Liver (tissue), 9 donors: ENCODE results near the gene NDUFAF7. TPM values are rescaled to one million over a fixed set of nuclear protein-coding genes. Genes with fewer than 3 reads are reported as not detected.

ENCODE experiments used
- DNase-seq: peaks from one replicate; pipeline ENCODE4 v3.0.0-alpha.2; 2017; ENCODE audit warnings: low spot score
- H3K27ac ChIP-seq, 2 donors: one replicate each; pipeline ENCODE4 v1.7.0; 2013; ENCODE audit warnings: inconsistent platforms in 2 of 2, low read length in 2 of 2, control low read depth in 1 of 2, low read depth in 1 of 2, mild to moderate bottlenecking in 1 of 2
- H3K27me3 ChIP-seq, 4 donors: one replicate each; pipeline versions ENCODE4 v1.6.1 to v1.7.0; 2013; ENCODE audit warnings: low read length in 3 of 4, inconsistent platforms in 1 of 4, mild to moderate bottlenecking in 1 of 4, moderate library complexity in 1 of 4; ENCODE audit not compliant: control insufficient read depth in 4 of 4, insufficient read depth in 4 of 4
- H3K36me3 ChIP-seq, 4 donors: one replicate each; pipeline versions ENCODE4 v1.6.1 to v1.7.0; 2013; ENCODE audit warnings: low read length in 3 of 4, mild to moderate bottlenecking in 3 of 4, low read depth in 1 of 4, moderate library complexity in 1 of 4; ENCODE audit not compliant: control insufficient read depth in 4 of 4, insufficient read depth in 3 of 4
- H3K4me1 ChIP-seq, 4 donors: one replicate each; pipeline versions ENCODE4 v1.6.1 to v1.7.0; 2013; ENCODE audit warnings: low read length in 3 of 4, mild to moderate bottlenecking in 3 of 4, moderate library complexity in 1 of 4; ENCODE audit not compliant: control insufficient read depth in 4 of 4, insufficient read depth in 4 of 4
- H3K4me3 ChIP-seq, 3 donors: one replicate each; pipeline versions ENCODE4 v1.6.1 to v1.7.0; 2013; ENCODE audit warnings: low read length in 3 of 3, control low read depth in 1 of 3, low read depth in 1 of 3, mild to moderate bottlenecking in 1 of 3
- H3K9ac ChIP-seq, 2 donors: one replicate each; pipeline ENCODE4 v1.7.0; 2013; ENCODE audit warnings: low read length in 2 of 2, mild to moderate bottlenecking in 2 of 2, moderate library complexity in 2 of 2, control low read depth in 1 of 2, low read depth in 1 of 2
- H3K9me3 ChIP-seq, 4 donors: one replicate each; pipeline versions ENCODE4 v1.6.1 to v1.7.0; 2013; ENCODE audit warnings: low read length in 3 of 4; ENCODE audit not compliant: control insufficient read depth in 4 of 4
- EGR1 ChIP-seq, 2 donors: IDR thresholded peaks; 2 replicates each; pipeline ENCODE4 v1.6.1; 2016 to 2018; ENCODE audit warnings: antibody characterized with exemption in 2 of 2, low read depth in 2 of 2
- FOXA2 ChIP-seq: IDR thresholded peaks from 2 replicates; pipeline ENCODE4 v1.6.1; 2016; ENCODE audit warnings: antibody characterized with exemption
- GABPA ChIP-seq, 2 donors: IDR thresholded peaks in 1 of 2; conservative IDR thresholded peaks in 1 of 2; 2 replicates each; pipeline ENCODE4 v1.6.1; 2016; ENCODE audit warnings: antibody characterized with exemption in 2 of 2, mild to moderate bottlenecking in 1 of 2, moderate library complexity in 1 of 2
- JUND ChIP-seq, 2 donors: IDR thresholded peaks; 2 replicates each; pipeline ENCODE4 v1.6.1; 2016; ENCODE audit warnings: antibody characterized with exemption in 2 of 2
- RXRA ChIP-seq, 2 donors: IDR thresholded peaks; 2 replicates each; pipeline ENCODE4 v1.6.1; 2017 to 2018; ENCODE audit warnings: antibody characterized with exemption in 2 of 2, mild to moderate bottlenecking in 1 of 2
- SP1 ChIP-seq: IDR thresholded peaks from 2 replicates; pipeline ENCODE4 v1.6.1; 2018; ENCODE audit warnings: antibody characterized with exemption, mild to moderate bottlenecking
- TAF1 ChIP-seq: conservative IDR thresholded peaks from 2 replicates; pipeline ENCODE4 v1.6.1; 2016; ENCODE audit warnings: antibody characterized with exemption, mild to moderate bottlenecking
- YY1 ChIP-seq: IDR thresholded peaks from 2 replicates; pipeline ENCODE4 v1.6.1; 2016; ENCODE audit warnings: antibody characterized with exemption, mild to moderate bottlenecking
- WGBS: extraction: QIAGEN DNeasy Blood & Tissue Kit; methylation state at CpG from one replicate; pipeline ENCODE4 v1.1.7; 2013; 5-methylcytosine and 5-hydroxymethylcytosine counted together
- polyA plus RNA-seq, 2 donors: library from polyadenylated mRNA; stranded (reverse) in 1 of 2; unstranded in 1 of 2; fragments of 200-250 nt in 1 of 2; fragments of >200 nt in 1 of 2; fragmentation: Nextera tagmentation in 1 of 2; extraction: Ambion mirVana in 1 of 2; gene quantifications; one replicate each; pipeline versions ENCODE4 v1.2.1 to v1.2.3, GENCODE V29; 2013 to 2015
- total RNA-seq, 2 donors: library from RNA; depleted of rRNA; stranded (reverse); fragments of >200 nt; gene quantifications; one replicate each; pipeline ENCODE4 v1.2.3, GENCODE V29; 2014
- TF ChIP-seq, protein P1 (sequence below): IDR thresholded peaks from 2 replicates; pipeline ENCODE4 v1.6.1; 2016; ENCODE audit warnings: antibody characterized with exemption
- TF ChIP-seq, protein P2 (sequence below): fragments of 150-350 bp; IDR thresholded peaks from 2 replicates; pipeline ENCODE4 v1.5.1; 2017; ENCODE audit warnings: improper control_type of control experiment, low read depth, low read length; ENCODE audit not compliant: missing input control
- TF ChIP-seq, protein P3 (sequence below): IDR thresholded peaks from 2 replicates; pipeline ENCODE4 v1.6.1; 2016; ENCODE audit warnings: antibody characterized with exemption
- TF ChIP-seq, protein P4 (sequence below): IDR thresholded peaks from 2 replicates; pipeline ENCODE4 v1.6.1; 2016; ENCODE audit warnings: antibody characterized with exemption, mild to moderate bottlenecking
- TF ChIP-seq, protein P5 (sequence below): IDR thresholded peaks from 2 replicates; pipeline ENCODE4 v1.6.1; 2016; ENCODE audit warnings: antibody characterized with exemption
- donor health status: healthy.
- donor health status: healthy.
- donor health status: healthy.
- donor health status: healthy.
- donor health status: healthy.

Gene NDUFAF7
- total and polyA plus RNA-seq, 4 donors: 8.7 to 13.6 (median 11.3) TPM

DNA sequence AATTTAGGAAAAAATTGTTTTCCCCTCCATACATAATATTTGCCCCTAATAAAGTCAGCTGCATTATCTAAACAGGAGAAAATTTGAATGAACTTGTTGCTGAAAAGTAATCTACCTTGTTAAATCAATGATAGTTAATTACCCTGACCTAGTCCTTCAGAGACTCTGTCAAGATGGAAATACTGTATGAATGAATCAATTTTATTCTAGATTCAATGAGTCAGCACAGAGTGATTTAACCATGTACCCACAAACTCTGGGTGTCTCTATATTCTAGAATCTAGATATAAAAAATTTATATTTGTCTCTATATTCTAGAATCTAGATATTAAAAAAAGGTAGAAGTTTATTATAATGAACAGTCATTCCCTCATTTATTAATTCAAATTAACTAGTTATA, 36.2 kb downstream of the NDUFAF7 start (continued):
- TF ChIP-seq, protein P1, sequence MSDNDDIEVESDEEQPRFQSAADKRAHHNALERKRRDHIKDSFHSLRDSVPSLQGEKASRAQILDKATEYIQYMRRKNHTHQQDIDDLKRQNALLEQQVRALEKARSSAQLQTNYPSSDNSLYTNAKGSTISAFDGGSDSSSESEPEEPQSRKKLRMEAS: no peak

DNA sequence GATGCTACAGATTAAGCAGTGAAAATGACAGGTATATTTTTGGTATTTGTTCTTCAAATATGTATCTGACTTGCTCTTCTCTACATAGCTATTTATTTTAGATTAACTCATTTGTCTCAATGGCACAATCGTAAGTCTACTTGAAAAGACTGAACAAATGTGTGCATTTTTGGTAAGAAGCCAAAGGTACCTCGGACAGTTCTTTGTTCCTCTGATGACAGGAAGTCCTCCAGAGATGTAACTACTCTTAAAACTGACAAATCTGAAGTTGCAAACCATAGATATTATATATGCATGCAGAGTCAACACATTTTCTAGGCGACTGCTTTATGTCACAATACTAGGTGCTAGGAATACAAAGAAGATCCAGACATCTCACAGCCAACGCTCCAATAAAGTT, 36.7 kb downstream of the NDUFAF7 start:
- 92% methylated on average over 4 of the region's 4 CpGs for WGBS
- DNase-seq: no peak
- Histone ChIP-seq H3K9ac (no peak overlapping the region), H3K36me3 (peaks cover 0 to 31% (median 24%) of the 10 kb centered on the region in 4 donors), H3K27me3 (no peaks in the 10 kb centered on the region), H3K4me3 (no peak overlapping the region), H3K4me1 (no peaks in the 10 kb centered on the region), H3K9me3 (no peaks in the 10 kb centered on the region), H3K27ac (no peak overlapping the region)
- TF ChIP-seq FOXA2 (no peak), RXRA (IDR thresholded peaks at IDR 0.05) (no peak), JUND (IDR thresholded peaks at IDR 0.05) (no peak), GABPA (IDR thresholded peaks at IDR 0.05 in 1 of 2, conservative IDR thresholded peaks at IDR 0.05 in 1 of 2) (no peak), TAF1 (no peak), YY1 (no peak), SP1 (no peak), EGR1 (IDR thresholded peaks at IDR 0.05; ENCODE audit: low read depth in 2 of 2) (no peak)
- TF ChIP-seq, protein P2, sequence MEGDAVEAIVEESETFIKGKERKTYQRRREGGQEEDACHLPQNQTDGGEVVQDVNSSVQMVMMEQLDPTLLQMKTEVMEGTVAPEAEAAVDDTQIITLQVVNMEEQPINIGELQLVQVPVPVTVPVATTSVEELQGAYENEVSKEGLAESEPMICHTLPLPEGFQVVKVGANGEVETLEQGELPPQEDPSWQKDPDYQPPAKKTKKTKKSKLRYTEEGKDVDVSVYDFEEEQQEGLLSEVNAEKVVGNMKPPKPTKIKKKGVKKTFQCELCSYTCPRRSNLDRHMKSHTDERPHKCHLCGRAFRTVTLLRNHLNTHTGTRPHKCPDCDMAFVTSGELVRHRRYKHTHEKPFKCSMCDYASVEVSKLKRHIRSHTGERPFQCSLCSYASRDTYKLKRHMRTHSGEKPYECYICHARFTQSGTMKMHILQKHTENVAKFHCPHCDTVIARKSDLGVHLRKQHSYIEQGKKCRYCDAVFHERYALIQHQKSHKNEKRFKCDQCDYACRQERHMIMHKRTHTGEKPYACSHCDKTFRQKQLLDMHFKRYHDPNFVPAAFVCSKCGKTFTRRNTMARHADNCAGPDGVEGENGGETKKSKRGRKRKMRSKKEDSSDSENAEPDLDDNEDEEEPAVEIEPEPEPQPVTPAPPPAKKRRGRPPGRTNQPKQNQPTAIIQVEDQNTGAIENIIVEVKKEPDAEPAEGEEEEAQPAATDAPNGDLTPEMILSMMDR: no peak
- TF ChIP-seq, protein P3, sequence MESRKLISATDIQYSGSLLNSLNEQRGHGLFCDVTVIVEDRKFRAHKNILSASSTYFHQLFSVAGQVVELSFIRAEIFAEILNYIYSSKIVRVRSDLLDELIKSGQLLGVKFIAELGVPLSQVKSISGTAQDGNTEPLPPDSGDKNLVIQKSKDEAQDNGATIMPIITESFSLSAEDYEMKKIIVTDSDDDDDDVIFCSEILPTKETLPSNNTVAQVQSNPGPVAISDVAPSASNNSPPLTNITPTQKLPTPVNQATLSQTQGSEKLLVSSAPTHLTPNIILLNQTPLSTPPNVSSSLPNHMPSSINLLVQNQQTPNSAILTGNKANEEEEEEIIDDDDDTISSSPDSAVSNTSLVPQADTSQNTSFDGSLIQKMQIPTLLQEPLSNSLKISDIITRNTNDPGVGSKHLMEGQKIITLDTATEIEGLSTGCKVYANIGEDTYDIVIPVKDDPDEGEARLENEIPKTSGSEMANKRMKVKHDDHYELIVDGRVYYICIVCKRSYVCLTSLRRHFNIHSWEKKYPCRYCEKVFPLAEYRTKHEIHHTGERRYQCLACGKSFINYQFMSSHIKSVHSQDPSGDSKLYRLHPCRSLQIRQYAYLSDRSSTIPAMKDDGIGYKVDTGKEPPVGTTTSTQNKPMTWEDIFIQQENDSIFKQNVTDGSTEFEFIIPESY: no peak
- TF ChIP-seq, protein P4, sequence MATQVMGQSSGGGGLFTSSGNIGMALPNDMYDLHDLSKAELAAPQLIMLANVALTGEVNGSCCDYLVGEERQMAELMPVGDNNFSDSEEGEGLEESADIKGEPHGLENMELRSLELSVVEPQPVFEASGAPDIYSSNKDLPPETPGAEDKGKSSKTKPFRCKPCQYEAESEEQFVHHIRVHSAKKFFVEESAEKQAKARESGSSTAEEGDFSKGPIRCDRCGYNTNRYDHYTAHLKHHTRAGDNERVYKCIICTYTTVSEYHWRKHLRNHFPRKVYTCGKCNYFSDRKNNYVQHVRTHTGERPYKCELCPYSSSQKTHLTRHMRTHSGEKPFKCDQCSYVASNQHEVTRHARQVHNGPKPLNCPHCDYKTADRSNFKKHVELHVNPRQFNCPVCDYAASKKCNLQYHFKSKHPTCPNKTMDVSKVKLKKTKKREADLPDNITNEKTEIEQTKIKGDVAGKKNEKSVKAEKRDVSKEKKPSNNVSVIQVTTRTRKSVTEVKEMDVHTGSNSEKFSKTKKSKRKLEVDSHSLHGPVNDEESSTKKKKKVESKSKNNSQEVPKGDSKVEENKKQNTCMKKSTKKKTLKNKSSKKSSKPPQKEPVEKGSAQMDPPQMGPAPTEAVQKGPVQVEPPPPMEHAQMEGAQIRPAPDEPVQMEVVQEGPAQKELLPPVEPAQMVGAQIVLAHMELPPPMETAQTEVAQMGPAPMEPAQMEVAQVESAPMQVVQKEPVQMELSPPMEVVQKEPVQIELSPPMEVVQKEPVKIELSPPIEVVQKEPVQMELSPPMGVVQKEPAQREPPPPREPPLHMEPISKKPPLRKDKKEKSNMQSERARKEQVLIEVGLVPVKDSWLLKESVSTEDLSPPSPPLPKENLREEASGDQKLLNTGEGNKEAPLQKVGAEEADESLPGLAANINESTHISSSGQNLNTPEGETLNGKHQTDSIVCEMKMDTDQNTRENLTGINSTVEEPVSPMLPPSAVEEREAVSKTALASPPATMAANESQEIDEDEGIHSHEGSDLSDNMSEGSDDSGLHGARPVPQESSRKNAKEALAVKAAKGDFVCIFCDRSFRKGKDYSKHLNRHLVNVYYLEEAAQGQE: no peak
- TF ChIP-seq, protein P5, sequence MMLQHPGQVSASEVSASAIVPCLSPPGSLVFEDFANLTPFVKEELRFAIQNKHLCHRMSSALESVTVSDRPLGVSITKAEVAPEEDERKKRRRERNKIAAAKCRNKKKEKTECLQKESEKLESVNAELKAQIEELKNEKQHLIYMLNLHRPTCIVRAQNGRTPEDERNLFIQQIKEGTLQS: no peak
